HAP-1 (cell line): ENCODE results near the gene AP1M2.
"Not testable (repeated sequence)": the region's sequence is repeated elsewhere in the genome, so short reads cannot be mapped to it uniquely, and the experiment has no call there.

Experiments used
- DNase-seq, 2 experiments: peaks; one replicate each; pipeline ENCODE4 v3.0.0-alpha.2; 2016 to 2020; ENCODE audit warnings: low spot score in 2 of 2
- H3K27me3 ChIP-seq: fragments of 250-450 bp; sonication (Bioruptor Pico); 2 replicates; pipeline ENCODE4 v1.5.1; 2020; ENCODE audit warnings: low read depth, mild to moderate bottlenecking, moderate library complexity
- H3K36me3 ChIP-seq: fragments of 250-450 bp; sonication (Bioruptor Pico); replicated peaks from 2 replicates; pipeline ENCODE4 v1.5.1; 2020; ENCODE audit warnings: mild to moderate bottlenecking
- H3K4me1 ChIP-seq: fragments of 250-450 bp; sonication (Bioruptor Pico); 2 replicates; pipeline ENCODE4 v1.5.1; 2020; ENCODE audit warnings: mild to moderate bottlenecking
- H3K4me3 ChIP-seq: fragments of 250-450 bp; sonication (Bioruptor Pico); 2 replicates; pipeline ENCODE4 v1.5.1; 2020; ENCODE audit warnings: mild to moderate bottlenecking, moderate library complexity
- H3K9me3 ChIP-seq: fragments of 250-450 bp; sonication (Bioruptor Pico); 2 replicates; pipeline ENCODE4 v1.5.1; 2020; ENCODE audit warnings: mild to moderate bottlenecking, moderate library complexity
- in situ Hi-C: fragments of 300-500 bp; cut with MboI; formaldehyde crosslinking; loops from 3 replicates; pipeline ENCODE4 v1.14.3; 2020; ENCODE audit warnings: low sequenced_read_pairs, inconsistent platforms, mixed read lengths

The AP1M2 gene

DNA sequence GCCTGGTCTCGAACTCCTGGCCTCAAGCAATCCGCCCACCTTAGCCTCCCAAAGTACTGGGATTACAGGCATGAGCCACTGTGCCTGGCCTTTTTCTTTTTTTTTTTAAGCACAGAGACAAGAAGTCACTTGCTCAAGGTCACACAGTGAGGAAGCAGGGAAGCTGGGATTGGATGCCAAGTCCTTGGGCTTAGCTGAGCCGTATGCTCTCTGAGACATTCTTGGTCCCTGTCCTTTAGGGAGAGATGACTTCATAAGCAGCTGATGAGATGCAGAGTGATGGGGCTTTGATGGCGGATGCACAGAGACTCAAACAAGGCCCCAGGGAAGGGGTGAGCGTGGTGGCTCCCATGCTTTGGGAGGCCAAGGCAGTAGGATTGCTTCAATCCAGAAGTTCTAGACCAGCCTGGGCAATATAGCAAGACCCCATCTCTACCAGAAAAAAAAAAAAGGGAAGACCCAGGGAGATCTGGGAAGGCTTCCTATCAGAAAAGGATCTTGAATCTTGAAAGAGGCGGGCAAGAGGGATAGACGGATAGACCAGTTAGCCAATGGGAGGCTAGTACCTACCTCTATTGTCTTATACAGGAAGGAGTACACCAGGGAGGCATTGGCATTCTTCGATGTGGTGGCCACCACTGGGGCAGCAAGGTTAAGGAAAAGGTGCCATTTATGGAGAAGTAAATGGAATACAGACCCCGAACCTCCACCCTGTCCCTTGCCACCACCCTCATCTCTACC is 3.9 kb downstream of the AP1M2 start:
- DNase-seq = no peak
- Histone ChIP-seq H3K4me3 (no peak overlapping the region), H3K36me3 (no peaks in the 10 kb centered on the region), H3K27me3 (peaks cover 4% of the 10 kb centered on the region; the same call in 1 of the 2 replicates), H3K9me3 (no peaks in the 10 kb centered on the region), H3K4me1 (no peaks in the 10 kb centered on the region)
- in situ Hi-C loops = loop anchor here (5.0 kb wide), 1 partner anchor 59 kb away; no protein-coding TSS in a partner anchor

GRCh38 chr19:10582091-10582490 is 5.0 kb downstream of the AP1M2 start:
- H3K27me3 ChIP-seq = no peaks in the 10 kb centered on the region
- H3K9me3 ChIP-seq = no peaks in the 10 kb centered on the region
- DNase-seq = no peak
- H3K4me1 ChIP-seq = no peaks in the 10 kb centered on the region
- H3K4me3 ChIP-seq = no peak overlapping the region
- in situ Hi-C loops = loop anchor here (5.0 kb wide), 1 partner anchor 60 kb away; no protein-coding TSS in a partner anchor
- H3K36me3 ChIP-seq = no peaks in the 10 kb centered on the region

- DNase-seq = peak; percentile 92 to 95
- H3K4me3 ChIP-seq = no peak overlapping the region
- no peaks in the 10 kb centered on the region for H3K36me3 ChIP-seq
- no peaks in the 10 kb centered on the region for H3K27me3 ChIP-seq
- in situ Hi-C loops = loop anchor here (5.0 kb wide), 1 partner anchor 61 kb away; no protein-coding TSS in a partner anchor
- H3K4me1 ChIP-seq = no peaks in the 10 kb centered on the region
- no peaks in the 10 kb centered on the region for H3K9me3 ChIP-seq
Measured at GRCh38 chr19:10580979-10581631, 6.0 kb downstream of the AP1M2 start.

GRCh38 chr19:10577951-10578350 is 9.2 kb downstream of the AP1M2 start:
- no peak overlapping the region for H3K4me3 ChIP-seq
- no peak for DNase-seq
- H3K36me3 ChIP-seq = no peaks in the 10 kb centered on the region
- H3K4me1 ChIP-seq = no peaks in the 10 kb centered on the region
- no peaks in the 10 kb centered on the region for H3K27me3 ChIP-seq
- no peaks in the 10 kb centered on the region for H3K9me3 ChIP-seq
- in situ Hi-C loops = no loop called here

DNA sequence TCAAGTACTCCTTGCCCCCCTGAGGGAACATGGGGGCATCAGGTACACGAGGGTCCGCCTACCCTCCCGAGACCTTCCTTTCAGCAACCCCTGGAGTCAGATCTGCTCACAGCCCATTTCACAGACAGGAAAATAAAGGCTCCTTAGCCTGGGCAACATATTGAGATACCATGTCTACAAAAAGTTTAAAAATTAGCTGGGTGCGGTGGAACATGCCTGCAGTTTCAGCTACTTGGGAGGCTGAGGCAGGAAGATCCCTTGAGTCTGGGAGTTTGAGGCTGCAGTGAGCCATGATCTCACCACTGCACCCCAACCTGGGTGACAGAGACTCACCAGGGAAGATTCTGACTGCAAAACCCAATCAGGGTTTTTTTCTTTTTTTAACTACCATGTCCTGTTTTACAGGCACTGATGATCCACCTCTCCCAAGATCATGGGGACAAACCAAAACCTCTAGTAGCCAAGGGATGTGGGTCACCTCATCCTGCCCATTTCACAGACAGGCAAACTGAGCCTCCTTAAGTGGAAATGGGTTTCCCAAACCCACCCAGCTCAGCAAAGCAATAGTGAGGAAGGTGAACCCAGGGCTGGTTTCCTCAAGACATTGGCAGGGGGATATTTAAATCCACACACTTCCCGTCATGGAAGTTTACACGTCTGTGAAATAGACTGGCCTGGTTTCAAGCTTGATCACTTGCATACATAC is 11.9 kb downstream of the AP1M2 start:
- peaks cover 7% of the 10 kb centered on the region for H3K4me1 ChIP-seq
- no peak for DNase-seq
- in situ Hi-C loops = no loop called here

GRCh38 chr19:10574462-10574861 is 12.7 kb downstream of the AP1M2 start:
- in situ Hi-C loops = no loop called here
- Histone ChIP-seq H3K4me3 (no peak overlapping the region), H3K27me3 (no peaks in the 10 kb centered on the region), H3K9me3 (no peaks in the 10 kb centered on the region), H3K4me1 (peaks cover 12% of the 10 kb centered on the region), H3K36me3 (no peaks in the 10 kb centered on the region)
- DNase-seq = no peak

More for the DNA sequence above, 11.9 kb downstream of the AP1M2 start:
- Histone ChIP-seq H3K4me3 (no peak overlapping the region), H3K36me3 (no peaks in the 10 kb centered on the region), H3K27me3 (no peaks in the 10 kb centered on the region), H3K9me3 (no peaks in the 10 kb centered on the region)

GRCh38 chr19:10573793-10574192 is 13.3 kb downstream of the AP1M2 start:
- H3K36me3 ChIP-seq, in situ Hi-C loops, H3K27me3 ChIP-seq, H3K4me3 ChIP-seq, DNase-seq, H3K9me3 ChIP-seq: not testable (repeated sequence)
- H3K4me1 ChIP-seq = peaks cover 16% of the 10 kb centered on the region

- Histone ChIP-seq H3K36me3 (peaks cover 12% of the 10 kb centered on the region), H3K9me3 (no peaks in the 10 kb centered on the region), H3K4me3 (peak within 1 kb of the TSS; percentile 49), H3K4me1 (peaks cover 24% of the 10 kb centered on the region), H3K27me3 (no peaks in the 10 kb centered on the region)
- DNase-seq = peak; percentile 95 to 100
- in situ Hi-C loops = no loop called here
Measured at GRCh38 chr19:10568826-10569651, 18.1 kb downstream of the AP1M2 start, which contains the start of gene CDKN2D. TSS of gene CDKN2D (minus strand) at chr19:10568979. CDS start at chr19:10568653, 326 bp downstream.

GRCh38 chr19:10568062-10568825 is 18.9 kb downstream of the AP1M2 start:
- in situ Hi-C loops = no loop called here
- H3K4me1 ChIP-seq = peaks cover 24% of the 10 kb centered on the region
- no peaks in the 10 kb centered on the region for H3K9me3 ChIP-seq
- peaks cover 17% of the 10 kb centered on the region for H3K36me3 ChIP-seq
- no peaks in the 10 kb centered on the region for H3K27me3 ChIP-seq
- peak in 1 of 2 experiments; percentile 36 for DNase-seq
- H3K4me3 ChIP-seq = peak overlapping the region; percentile 49

GRCh38 chr19:10567656-10568055 is 19.5 kb downstream of the AP1M2 start:
- peak overlapping the region; percentile 49 for H3K4me3 ChIP-seq
- peaks cover 24% of the 10 kb centered on the region for H3K4me1 ChIP-seq
- DNase-seq = no peak
- no peaks in the 10 kb centered on the region for H3K9me3 ChIP-seq
- in situ Hi-C loops = no loop called here
- H3K36me3 ChIP-seq = peaks cover 22% of the 10 kb centered on the region
- H3K27me3 ChIP-seq = no peaks in the 10 kb centered on the region

- H3K4me3 ChIP-seq = no peak overlapping the region
- no peak for DNase-seq
- in situ Hi-C loops = no loop called here
Measured at GRCh38 chr19:10566658-10567410, 20.3 kb downstream of the AP1M2 start.

DNA sequence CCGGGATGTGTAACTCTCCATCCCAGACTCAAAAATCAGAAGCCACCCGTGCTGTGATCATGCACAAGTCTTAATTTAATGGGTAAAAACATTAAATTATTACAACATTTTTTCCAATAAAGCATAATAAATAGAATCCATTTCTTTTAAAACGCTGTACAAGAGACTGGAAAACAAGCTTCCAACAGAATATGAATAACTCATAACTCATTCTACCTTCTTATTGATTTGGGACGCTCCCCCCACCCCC is 20.8 kb downstream of the AP1M2 start:
- in situ Hi-C loops = no loop called here
- Histone ChIP-seq H3K36me3 (peaks cover 27% of the 10 kb centered on the region), H3K9me3 (no peaks in the 10 kb centered on the region), H3K27me3 (no peaks in the 10 kb centered on the region), H3K4me3 (peak overlapping the region; percentile 94), H3K4me1 (peaks cover 17% of the 10 kb centered on the region)
- no peak for DNase-seq

More at GRCh38 chr19:10566658-10567410, 20.3 kb downstream of the AP1M2 start:
- no peaks in the 10 kb centered on the region for H3K27me3 ChIP-seq
- no peaks in the 10 kb centered on the region for H3K9me3 ChIP-seq
- H3K36me3 ChIP-seq = peaks cover 26% of the 10 kb centered on the region
- peaks cover 18% of the 10 kb centered on the region for H3K4me1 ChIP-seq
